HepG2 (cell line): ENCODE data around the gene NAGA. TPM values are rescaled to one million over a fixed set of nuclear protein-coding genes. Genes with fewer than 3 reads are reported as not detected.

ENCODE experiments used
- CC2D1A ChIP-seq: sonication (generic); formaldehyde crosslinking; IDR thresholded peaks from 2 replicates; pipeline ENCODE4 v1.8.1; 2023; ENCODE audit warnings: mild to moderate bottlenecking, missing genetic modification reagents
- KLF9 ChIP-seq: IDR thresholded peaks from 2 replicates; pipeline ENCODE4 v1.6.1; 2016; ENCODE audit warnings: low read depth
- MED13 ChIP-seq: sonication (generic); formaldehyde crosslinking; IDR thresholded peaks from 2 replicates; pipeline ENCODE4 v1.5.0; 2020; ENCODE audit warnings: missing genetic modification reagents
- PBX3 ChIP-seq: sonication (generic); formaldehyde crosslinking; IDR thresholded peaks from 2 replicates; pipeline ENCODE4 v1.8.1; 2023; ENCODE audit warnings: missing genetic modification reagents, inconsistent platforms, borderline replicate concordance
- PHB2 ChIP-seq: fragments of 450-650 bp; IDR thresholded peaks from 2 replicates; pipeline ENCODE4 v1.6.1; 2018; ENCODE audit not compliant: partially characterized antibody
- SNRNP70 ChIP-seq: fragments of 200-400 bp; formaldehyde crosslinking; IDR thresholded peaks from 2 replicates; pipeline ENCODE4 v1.6.1; 2017; ENCODE audit warnings: mild to moderate bottlenecking, low read depth, low read length, moderate library complexity
- TBX2 ChIP-seq: sonication (generic); formaldehyde crosslinking; IDR thresholded peaks from 2 replicates; pipeline ENCODE4 v1.5.0; 2020; ENCODE audit warnings: missing genetic modification reagents, mild to moderate bottlenecking, borderline replicate concordance
- TIGD3 ChIP-seq: sonication (generic); formaldehyde crosslinking; IDR thresholded peaks from 2 replicates; pipeline ENCODE4 v1.5.1; 2020; ENCODE audit warnings: mild to moderate bottlenecking, missing genetic modification reagents, borderline replicate concordance
- WIZ ChIP-seq: sonication (generic); formaldehyde crosslinking; IDR thresholded peaks from 2 replicates; pipeline ENCODE4 v1.5.1; 2020; ENCODE audit warnings: mild to moderate bottlenecking, missing genetic modification reagents
- ZHX2 ChIP-seq, 2 experiments: sonication (generic) in 1 of 2; formaldehyde crosslinking in 1 of 2; IDR thresholded peaks; 2 replicates each; pipeline versions ENCODE4 v1.6.1 to v1.9.0; 2014 to 2022; ENCODE audit warnings: antibody characterized with exemption in 1 of 2, borderline replicate concordance in 1 of 2, inconsistent platforms in 1 of 2, low read depth in 1 of 2, missing genetic modification reagents in 1 of 2
- ZNF205 ChIP-seq: IDR thresholded peaks from 2 replicates; pipeline ENCODE4 v1.6.1; 2018; ENCODE audit warnings: missing biosample characterization, missing genetic modification reagents
- ZNF296 ChIP-seq: sonication (generic); formaldehyde crosslinking; conservative IDR thresholded peaks from 2 replicates; pipeline ENCODE4 v1.5.0; 2020; ENCODE audit warnings: mild to moderate bottlenecking, missing genetic modification reagents
- ZNF431 ChIP-seq: sonication (generic); formaldehyde crosslinking; IDR thresholded peaks from 2 replicates; pipeline ENCODE4 v1.9.0; 2022; ENCODE audit warnings: missing genetic modification reagents, low read depth, mild to moderate bottlenecking, borderline replicate concordance
- polyA plus RNA-seq, 8 experiments: library from polyadenylated mRNA; depleted of rRNA in 3 of 8; stranded (reverse) in 7 of 8; unstranded in 1 of 8; fragments of >200 nt; fragmentation: Illumina TruSeq in 4 of 8; extraction: Trizol in 4 of 8; gene quantifications; 2 replicates each; pipeline versions ENCODE4 v1.2.1 to v1.2.3, GENCODE V29; 2011 to 2016; ENCODE audit warnings: low read depth in 4 of 8, missing spikeins in 1 of 8, mixed read lengths in 1 of 8; ENCODE audit not compliant: insufficient read depth in 1 of 8
- total RNA-seq, 5 experiments: library from RNA; depleted of rRNA; stranded (reverse); fragments of >200 nt; fragmentation: Illumina TruSeq; extraction: Trizol; gene quantifications; 2 replicates each; pipeline ENCODE4 v1.2.3, GENCODE V29; 2016; ENCODE audit warnings: low read depth in 1 of 5
- TF ChIP-seq, protein P1 (sequence below): sonication (generic); formaldehyde crosslinking; IDR thresholded peaks from 2 replicates; pipeline ENCODE4 v1.4.0; 2020; ENCODE audit warnings: missing genetic modification reagents, borderline replicate concordance
- TF ChIP-seq, protein P2 (sequence below): sonication (generic); formaldehyde crosslinking; IDR thresholded peaks from 2 replicates; pipeline ENCODE4 v1.4.0; 2020; ENCODE audit warnings: missing genetic modification reagents, low read depth, mild to moderate bottlenecking, borderline replicate concordance

The NAGA gene
- total and polyA plus RNA-seq, 2 of the 13 experiments (the other 11 are each of a cell fraction or from before 2014, with no cell fraction given): 15.1 to 23.4 TPM

DNA sequence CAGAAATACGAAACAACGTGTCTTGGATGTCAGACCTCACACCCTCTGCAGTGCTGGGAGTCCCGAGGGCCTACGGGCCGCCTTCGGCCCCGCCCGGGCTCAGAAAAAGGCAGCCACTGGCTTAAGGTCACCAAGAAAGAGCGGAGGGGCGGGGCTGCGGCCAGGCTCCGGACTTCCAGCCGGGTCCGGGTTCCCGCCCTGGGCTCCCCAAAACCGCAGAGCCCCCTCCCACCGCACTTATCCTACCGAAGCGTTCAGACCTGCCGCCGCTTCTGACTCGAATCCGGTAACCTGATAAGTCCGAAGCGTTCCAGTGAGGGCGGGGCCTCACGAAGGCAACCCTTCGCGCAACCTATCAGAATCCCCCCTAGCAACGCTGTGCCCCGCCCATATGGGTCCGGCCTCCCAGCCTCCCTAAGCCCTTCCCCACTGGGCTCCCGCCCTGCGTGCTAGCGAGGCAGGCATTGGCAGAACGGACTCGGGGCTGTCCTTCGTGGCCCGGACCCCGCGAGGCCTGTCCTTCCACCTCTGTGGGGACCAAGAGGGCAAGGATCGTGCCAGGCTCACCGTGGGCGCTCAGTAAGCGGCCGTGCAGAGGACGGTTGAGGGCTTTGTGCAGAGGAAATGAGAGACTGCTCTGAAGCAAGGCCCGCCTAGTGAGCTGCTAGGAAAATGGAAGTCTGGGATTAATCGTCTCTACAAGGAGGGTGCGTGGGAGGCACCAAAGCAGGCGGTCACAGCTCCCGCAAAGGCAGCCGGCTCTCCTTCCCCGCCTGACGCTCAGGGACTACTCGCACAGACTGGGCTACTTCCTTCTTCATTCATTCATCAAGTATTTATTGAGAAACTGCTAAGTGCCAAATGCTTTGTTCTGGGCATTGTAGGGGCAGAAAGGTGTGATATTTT lies at the start of gene NAGA (continued):
- TF ChIP-seq ZHX2 (IDR thresholded peaks at IDR 0.05; ENCODE audit: low read depth) (peak; percentile 43; the same call in 1 of the 2 replicates), ZHX2 (CRISPR knock-in tag; IDR thresholded peaks at IDR 0.05; ENCODE audit: borderline replicate concordance) (no peak; the same call in 1 of the 2 replicates), ZNF431 (CRISPR knock-in tag) (no peak), ZNF296 (no peak), PHB2 (no peak), SNRNP70 (no peak), KLF9 (CRISPR knock-in tag) (no peak), MED13 (CRISPR knock-in tag) (0 out of 2 replicates have a peak, but pooled peaks have one; percentile 43), TIGD3 (CRISPR knock-in tag) (no peak), ZNF205 (no peak), CC2D1A (CRISPR knock-in tag) (no peak), WIZ (CRISPR knock-in tag) (no peak), PBX3 (CRISPR knock-in tag) (no peak), TBX2 (CRISPR knock-in tag) (peak; percentile 78)
- TF ChIP-seq, protein P1, sequence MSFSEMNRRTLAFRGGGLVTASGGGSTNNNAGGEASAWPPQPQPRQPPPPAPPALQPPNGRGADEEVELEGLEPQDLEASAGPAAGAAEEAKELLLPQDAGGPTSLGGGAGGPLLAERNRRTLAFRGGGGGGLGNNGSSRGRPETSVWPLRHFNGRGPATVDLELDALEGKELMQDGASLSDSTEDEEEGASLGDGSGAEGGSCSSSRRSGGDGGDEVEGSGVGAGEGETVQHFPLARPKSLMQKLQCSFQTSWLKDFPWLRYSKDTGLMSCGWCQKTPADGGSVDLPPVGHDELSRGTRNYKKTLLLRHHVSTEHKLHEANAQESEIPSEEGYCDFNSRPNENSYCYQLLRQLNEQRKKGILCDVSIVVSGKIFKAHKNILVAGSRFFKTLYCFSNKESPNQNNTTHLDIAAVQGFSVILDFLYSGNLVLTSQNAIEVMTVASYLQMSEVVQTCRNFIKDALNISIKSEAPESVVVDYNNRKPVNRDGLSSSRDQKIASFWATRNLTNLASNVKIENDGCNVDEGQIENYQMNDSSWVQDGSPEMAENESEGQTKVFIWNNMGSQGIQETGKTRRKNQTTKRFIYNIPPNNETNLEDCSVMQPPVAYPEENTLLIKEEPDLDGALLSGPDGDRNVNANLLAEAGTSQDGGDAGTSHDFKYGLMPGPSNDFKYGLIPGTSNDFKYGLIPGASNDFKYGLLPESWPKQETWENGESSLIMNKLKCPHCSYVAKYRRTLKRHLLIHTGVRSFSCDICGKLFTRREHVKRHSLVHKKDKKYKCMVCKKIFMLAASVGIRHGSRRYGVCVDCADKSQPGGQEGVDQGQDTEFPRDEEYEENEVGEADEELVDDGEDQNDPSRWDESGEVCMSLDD (CRISPR knock-in tag): no peak; the same call in 1 of the 2 replicates
- TF ChIP-seq, protein P2, sequence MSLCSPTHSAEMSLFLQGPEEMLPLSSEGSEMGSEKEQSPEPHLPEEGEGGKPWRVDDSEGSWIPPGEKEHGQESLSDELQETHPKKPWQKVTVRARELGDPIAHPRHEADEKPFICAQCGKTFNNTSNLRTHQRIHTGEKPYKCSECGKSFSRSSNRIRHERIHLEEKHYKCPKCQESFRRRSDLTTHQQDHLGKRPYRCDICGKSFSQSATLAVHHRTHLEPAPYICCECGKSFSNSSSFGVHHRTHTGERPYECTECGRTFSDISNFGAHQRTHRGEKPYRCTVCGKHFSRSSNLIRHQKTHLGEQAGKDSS (CRISPR knock-in tag): peak; percentile 95; the same call in 1 of the 2 replicates
